Measurements from ENCODE around the gene ZNF563. TPM values are rescaled to one million over a fixed set of nuclear protein-coding genes. Genes with fewer than 3 reads are reported as not detected.
"Not testable (repeated sequence)": the region's sequence is repeated elsewhere in the genome, so short reads cannot be mapped to it uniquely, and the experiment has no call there.

ZNF563 gene
- total RNA-seq, 1 experiment from 2014 or later, result 1.9 TPM

- H3K79me1 ChIP-seq (ENCODE audit: insufficient read depth, low read depth, low read length, poor library complexity, severe bottlenecking), result no peaks in the 10 kb centered on the region
- no peaks in the 10 kb centered on the region for H3K27me3 ChIP-seq (ENCODE audit: insufficient read depth, low read length)
- H3K18ac ChIP-seq (ENCODE audit: insufficient read length, low read depth, low read length), result no peak overlapping the region
- no peak overlapping the region for H2BK20ac ChIP-seq (ENCODE audit: low read depth, low read length, poor library complexity, severe bottlenecking)
- no peak overlapping the region for H2BK15ac ChIP-seq (ENCODE audit: low read depth, low read length)
- H2BK12ac ChIP-seq (ENCODE audit: insufficient read length, low read depth, low read length), result no peak overlapping the region
- H3K79me2 ChIP-seq (ENCODE audit: insufficient read depth, low read length), result no peaks in the 10 kb centered on the region
- no peak for DNase-seq
- no peak overlapping the region for H3K56ac ChIP-seq (ENCODE audit: insufficient read length, low read depth, low read length)
- H3K9me3 ChIP-seq (ENCODE audit: control insufficient read depth, low read depth, low read length), result peaks cover 12% of the 10 kb centered on the region
- no peaks in the 10 kb centered on the region for H4K20me1 ChIP-seq (ENCODE audit: control insufficient read depth, insufficient read depth, insufficient read length)
- H3K4ac ChIP-seq (ENCODE audit: low read depth, low read length), result no peak overlapping the region
- H3K9me3 Mint-ChIP-seq, result peaks cover 69 to 70% of the 10 kb centered on the region in 2 experiments
- no peak overlapping the region for H2BK5ac ChIP-seq (ENCODE audit: insufficient read length, low read length)
- no peaks in the 10 kb centered on the region for H3K4me1 Mint-ChIP-seq
- H2BK120ac ChIP-seq (ENCODE audit: low read depth, low read length, poor library complexity, severe bottlenecking), result no peak overlapping the region
- no peak for TF ChIP-seq CTCF (conservative IDR thresholded peaks at IDR 0.05)
- no peak overlapping the region for H3K14ac ChIP-seq (ENCODE audit: insufficient read depth, low read length)
- H3K23ac ChIP-seq (ENCODE audit: insufficient read length, low read depth, low read length), result no peak overlapping the region
- no peaks in the 10 kb centered on the region for H3K23me2 ChIP-seq (ENCODE audit: insufficient read length, low read depth, low read length, poor library complexity, severe bottlenecking)
- no peak overlapping the region for H3K4me3 Mint-ChIP-seq
- no peak overlapping the region for H4K8ac ChIP-seq (replicated peaks; ENCODE audit: insufficient read length, low read depth, low read length)
- no peaks in the 10 kb centered on the region for H3K27me3 Mint-ChIP-seq (ENCODE audit: low read depth)
- no peak overlapping the region for H3T11ph ChIP-seq (ENCODE audit: low read length)
- no peak overlapping the region for H2AFZ ChIP-seq (ENCODE audit: low read length)
- H3K4me2 ChIP-seq (ENCODE audit: insufficient read depth, insufficient read length, low read length), result no peak overlapping the region
- H2AK5ac ChIP-seq (ENCODE audit: insufficient read length, low read length), result no peak overlapping the region
- no peak overlapping the region for H3K27ac Mint-ChIP-seq
- peaks cover 20 to 28% (median 24%) of the 10 kb centered on the region in 3 experiments for H3K36me3 Mint-ChIP-seq (ENCODE audit: insufficient read depth in 1 of 3, low read depth in 3 of 3)
- no peak overlapping the region for H4K5ac ChIP-seq (ENCODE audit: insufficient read length, low read depth, low read length)
- WGBS (ENCODE audit: extremely low coverage, insufficient read length, low lambda C conversion rate), result no CpG with 5 or more reads among the region's 7 CpGs
- H3K27ac ChIP-seq (ENCODE audit: insufficient read length, low read depth, low read length), result no peak overlapping the region
- no peak overlapping the region for H4K91ac ChIP-seq (ENCODE audit: insufficient read length, low read depth, low read length)
- H3K4me1 ChIP-seq (ENCODE audit: insufficient read depth, low read length), result no peaks in the 10 kb centered on the region
- no peak overlapping the region for H3K9ac ChIP-seq (ENCODE audit: extremely low read depth, insufficient read length, low read length)
These were observed 18.9 kb downstream of the ZNF563 start for GRCh38 chr19:12314553-12314952.

GRCh38 chr19:12308891-12309290 is 24.5 kb downstream of the ZNF563 start:
- H3K9me3 Mint-ChIP-seq, result peaks cover 59 to 64% of the 10 kb centered on the region in 2 experiments
- H2BK20ac ChIP-seq (ENCODE audit: low read depth, low read length, poor library complexity, severe bottlenecking); H3K9me3 ChIP-seq (ENCODE audit: control insufficient read depth, low read depth, low read length); H3K79me1 ChIP-seq (ENCODE audit: insufficient read depth, low read depth, low read length, poor library complexity, severe bottlenecking); H3K27ac Mint-ChIP-seq; H2BK120ac ChIP-seq (ENCODE audit: low read depth, low read length, poor library complexity, severe bottlenecking); H2BK15ac ChIP-seq (ENCODE audit: low read depth, low read length); H3K56ac ChIP-seq (ENCODE audit: insufficient read length, low read depth, low read length); H4K20me1 ChIP-seq (ENCODE audit: control insufficient read depth, insufficient read depth, insufficient read length); H3K18ac ChIP-seq (ENCODE audit: insufficient read length, low read depth, low read length); H2AK5ac ChIP-seq (ENCODE audit: insufficient read length, low read length); H3K79me2 ChIP-seq (ENCODE audit: insufficient read depth, low read length); DNase-seq; H3T11ph ChIP-seq (ENCODE audit: low read length); H2BK5ac ChIP-seq (ENCODE audit: insufficient read length, low read length); H3K9ac ChIP-seq (ENCODE audit: extremely low read depth, insufficient read length, low read length); H3K23me2 ChIP-seq (ENCODE audit: insufficient read length, low read depth, low read length, poor library complexity, severe bottlenecking); H3K23ac ChIP-seq (ENCODE audit: insufficient read length, low read depth, low read length); H4K5ac ChIP-seq (ENCODE audit: insufficient read length, low read depth, low read length); H3K27ac ChIP-seq (ENCODE audit: insufficient read length, low read depth, low read length); H2BK12ac ChIP-seq (ENCODE audit: insufficient read length, low read depth, low read length); H3K27me3 Mint-ChIP-seq (ENCODE audit: low read depth); H3K4me2 ChIP-seq (ENCODE audit: insufficient read depth, insufficient read length, low read length); H3K14ac ChIP-seq (ENCODE audit: insufficient read depth, low read length); H4K8ac ChIP-seq (replicated peaks; ENCODE audit: insufficient read length, low read depth, low read length); H2AFZ ChIP-seq (ENCODE audit: low read length); H3K4me1 Mint-ChIP-seq; H3K27me3 ChIP-seq (ENCODE audit: insufficient read depth, low read length); H3K4me1 ChIP-seq (ENCODE audit: insufficient read depth, low read length); H3K4ac ChIP-seq (ENCODE audit: low read depth, low read length); H3K4me3 Mint-ChIP-seq; H4K91ac ChIP-seq (ENCODE audit: insufficient read length, low read depth, low read length): not testable (repeated sequence)
- WGBS (ENCODE audit: extremely low coverage, insufficient read length, low lambda C conversion rate), result no CpG with 5 or more reads among the region's 12 CpGs
- peaks cover 6 to 11% (median 9%) of the 10 kb centered on the region in 3 experiments; a peak in 5 of 7 replicates for H3K36me3 Mint-ChIP-seq (ENCODE audit: insufficient read depth in 1 of 3, low read depth in 3 of 3)
